NB4 (cell line): Measurements from ENCODE around the gene MPRIP.

Source experiments
- DNase-seq: peaks from one replicate; pipeline ENCODE4 v3.0.0; 2010; ENCODE audit warnings: low read depth
- H3K4me3 ChIP-seq: one replicate; pipeline ENCODE4 v1.5.1; 2011; ENCODE audit warnings: mild to moderate bottlenecking, low read depth, low read length, moderate library complexity
- CTCF ChIP-seq: IDR thresholded peaks from one replicate; pipeline ENCODE4 v1.5.1; 2012; ENCODE audit warnings: low read depth, low read length
- MYC ChIP-seq: IDR thresholded peaks from 2 replicates; pipeline ENCODE4 v1.6.1; 2011; ENCODE audit warnings: low read depth, low read length
- POLR2A ChIP-seq: IDR thresholded peaks from 2 replicates; pipeline ENCODE4 v1.6.1; 2011; ENCODE audit warnings: mild to moderate bottlenecking; ENCODE audit not compliant: insufficient read length; ENCODE audit errors: extremely low read depth
- TF ChIP-seq, protein P1 (sequence below): IDR thresholded peaks from 2 replicates; pipeline ENCODE4 v1.6.1; 2011; ENCODE audit warnings: low read depth, low read length

Gene MPRIP

DNA sequence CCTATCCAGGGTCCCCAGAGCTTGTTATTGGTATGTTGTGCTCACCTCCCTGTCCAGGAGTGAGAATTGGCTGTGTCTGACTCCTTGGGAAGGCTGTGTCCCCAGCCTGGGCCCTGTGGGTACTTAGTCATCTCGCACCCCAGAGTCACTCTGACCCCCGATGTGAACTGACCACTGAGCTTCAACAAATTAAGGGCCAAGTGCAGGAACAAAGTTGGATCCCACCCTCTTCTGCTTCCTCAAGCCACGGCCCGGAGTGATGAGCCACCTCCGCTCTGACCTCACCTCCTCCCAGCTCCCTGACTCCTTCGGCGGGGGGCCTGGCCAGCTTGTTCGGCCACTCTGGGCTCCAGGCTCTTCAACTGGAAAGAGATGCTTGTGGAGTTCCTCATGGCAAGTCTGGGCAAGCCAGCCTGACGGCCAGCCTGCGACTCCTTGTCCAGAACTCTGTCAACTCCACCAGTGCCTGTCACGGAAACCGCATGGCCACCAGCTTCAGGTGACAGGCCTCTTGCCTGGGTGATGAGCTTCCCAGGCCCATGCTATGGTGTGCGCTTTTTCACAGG, 22.3 kb upstream of the MPRIP start:
- TF ChIP-seq POLR2A (no peak), MYC (no peak), CTCF (no peak)
- TF ChIP-seq, protein P1, sequence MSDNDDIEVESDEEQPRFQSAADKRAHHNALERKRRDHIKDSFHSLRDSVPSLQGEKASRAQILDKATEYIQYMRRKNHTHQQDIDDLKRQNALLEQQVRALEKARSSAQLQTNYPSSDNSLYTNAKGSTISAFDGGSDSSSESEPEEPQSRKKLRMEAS = no peak
- H3K4me3 ChIP-seq = no peak overlapping the region
- no peak for DNase-seq

DNA sequence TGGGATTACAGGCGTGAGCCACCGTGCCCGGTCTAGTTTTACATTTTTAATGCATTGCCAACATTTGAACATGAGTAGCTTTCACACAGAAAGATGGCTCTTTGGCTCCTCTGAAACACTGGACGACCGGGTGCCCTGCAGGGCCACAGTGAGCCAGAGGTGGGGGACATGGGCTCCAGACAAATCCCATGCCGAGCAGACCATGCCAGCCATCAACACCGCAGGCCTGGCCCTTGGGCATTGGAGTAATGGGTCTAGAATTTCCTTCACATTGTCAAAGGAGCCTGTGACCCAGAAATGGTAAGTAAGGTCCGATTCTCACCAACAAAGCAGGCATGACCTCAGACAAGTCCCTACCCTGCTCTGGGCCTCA, 21.4 kb upstream of the MPRIP start:
- no peak overlapping the region for H3K4me3 ChIP-seq
- TF ChIP-seq POLR2A = no peak
- no peak for TF ChIP-seq CTCF
- TF ChIP-seq, protein P1 = no peak
- no peak for TF ChIP-seq MYC
- DNase-seq = no peak

DNA sequence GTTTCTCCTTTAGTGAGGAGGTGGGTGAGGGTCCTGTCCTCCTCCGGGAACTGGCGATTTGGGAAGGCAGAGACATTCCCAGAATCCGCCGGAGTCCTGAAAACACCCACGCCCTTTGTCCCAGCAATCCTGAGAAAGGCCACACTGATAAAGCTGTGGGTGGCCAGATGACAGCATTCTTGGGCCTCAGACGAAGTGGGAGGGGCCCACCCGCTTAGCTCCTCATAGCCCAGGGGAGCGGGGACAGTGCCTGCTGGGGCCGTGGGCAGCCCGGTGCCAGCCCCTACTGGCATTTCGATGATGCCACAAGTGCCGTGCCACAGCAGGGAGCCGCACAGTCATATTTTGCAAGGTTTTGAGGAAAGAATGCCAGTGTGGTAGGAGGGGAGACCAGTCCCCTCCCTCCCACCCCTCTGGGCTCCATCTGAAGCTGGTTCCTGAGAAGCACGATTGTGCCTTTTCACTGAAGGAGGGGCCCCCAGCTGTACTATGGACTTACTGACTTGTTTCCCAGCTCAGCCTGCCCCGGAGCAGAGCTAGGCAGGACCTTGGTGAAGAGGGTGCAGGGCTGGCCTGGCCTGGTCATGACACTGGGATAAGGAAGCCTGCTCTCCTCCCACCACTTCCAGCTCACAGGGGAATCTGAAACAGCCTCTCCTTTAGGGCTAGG, 20.9 kb upstream of the MPRIP start:
- no peak overlapping the region for H3K4me3 ChIP-seq
- TF ChIP-seq POLR2A (no peak), CTCF (no peak), MYC (no peak)
- TF ChIP-seq, protein P1 = no peak
- DNase-seq = no peak

GRCh38 chr17:17022011-17022410, 20.2 kb upstream of the MPRIP start:
- no peak overlapping the region for H3K4me3 ChIP-seq

GRCh38 chr17:17022456-17022855, 19.8 kb upstream of the MPRIP start:
- no peak for DNase-seq
- TF ChIP-seq, protein P1 = no peak
- TF ChIP-seq CTCF (no peak), POLR2A (no peak), MYC (no peak)
- no peak overlapping the region for H3K4me3 ChIP-seq

More at GRCh38 chr17:17022011-17022410, 20.2 kb upstream of the MPRIP start:
- TF ChIP-seq CTCF (no peak), POLR2A (no peak), MYC (no peak)
- TF ChIP-seq, protein P1 = no peak
- DNase-seq = no peak
